NCI-H748 (cell line): ENCODE data around the gene SLC26A1.

Source experiments
- DNase-seq: peaks from one replicate; lab custom pipeline; 2025; ENCODE audit not compliant: unreplicated experiment; lab: John Stamatoyannopoulos, UW

SLC26A1 gene

GRCh38 chr4:1013225-1014073 is 20.2 kb upstream of the SLC26A1 start:
- DNase-seq: no peak

GRCh38 chr4:1012034-1012739 is 19.0 kb upstream of the SLC26A1 start:
- DNase-seq: peak; percentile 36

- no peak for DNase-seq
Measured at GRCh38 chr4:1011666-1012033, 18.4 kb upstream of the SLC26A1 start.

GRCh38 chr4:1011022-1011665 is 17.9 kb upstream of the SLC26A1 start, which contains the start of gene FGFRL1:
Gene FGFRL1 (plus strand): TSS chr4:1011626. CDS start chr4:1012486, 860 bp downstream.
- peak; percentile 59 for DNase-seq

GRCh38 chr4:1010395-1011021 is 17.3 kb upstream of the SLC26A1 start:
- peak; percentile 60 for DNase-seq

- DNase-seq: peak; percentile 44
Measured at GRCh38 chr4:1009542-1010394, 16.6 kb upstream of the SLC26A1 start.

- DNase-seq: peak; percentile 12
Measured at GRCh38 chr4:1008840-1009541, 15.8 kb upstream of the SLC26A1 start.

GRCh38 chr4:1006856-1007255 is 13.7 kb upstream of the SLC26A1 start:
- DNase-seq: no peak

GRCh38 chr4:1004557-1005485 is 11.6 kb upstream of the SLC26A1 start:
- no peak for DNase-seq

- no peak for DNase-seq
Measured at GRCh38 chr4:1004071-1004418, 10.8 kb upstream of the SLC26A1 start.

- no peak for DNase-seq
Measured at GRCh38 chr4:1003271-1004070, 10.3 kb upstream of the SLC26A1 start.

GRCh38 chr4:1002631-1003251 is 9.5 kb upstream of the SLC26A1 start:
- DNase-seq: no peak

- no peak for DNase-seq
Measured at GRCh38 chr4:1002131-1002630, 9.0 kb upstream of the SLC26A1 start.

GRCh38 chr4:1001561-1002130 is 8.4 kb upstream of the SLC26A1 start:
- no peak for DNase-seq

GRCh38 chr4:1000686-1001260 is 7.6 kb upstream of the SLC26A1 start:
- no peak for DNase-seq

- DNase-seq: no peak
Measured at GRCh38 chr4:999882-1000425, 6.8 kb upstream of the SLC26A1 start.
